Endometrial microvascular endothelial cells (primary cell): ENCODE results near the gene ENTPD8. TPM values are rescaled to one million over a fixed set of nuclear protein-coding genes. Genes with fewer than 3 reads are reported as not detected.

Source experiments
- in situ Hi-C: cut with HindIII; loops from 2 replicates; pipeline ENCODE4 v1.10.0; 2017; ENCODE audit warnings: low sequenced_read_pairs, low pct_unique_long_range_greater_than_20kb; ENCODE audit errors: inconsistent ontology term
- total RNA-seq: library from RNA; depleted of rRNA; stranded (reverse); fragments of >200 nt; gene quantifications from one replicate; pipeline ENCODE4 v1.2.3, GENCODE V29; 2015; ENCODE audit errors: inconsistent ontology term

ENTPD8 gene
- total RNA-seq, 1 donor from 2014 or later: not detected

DNA sequence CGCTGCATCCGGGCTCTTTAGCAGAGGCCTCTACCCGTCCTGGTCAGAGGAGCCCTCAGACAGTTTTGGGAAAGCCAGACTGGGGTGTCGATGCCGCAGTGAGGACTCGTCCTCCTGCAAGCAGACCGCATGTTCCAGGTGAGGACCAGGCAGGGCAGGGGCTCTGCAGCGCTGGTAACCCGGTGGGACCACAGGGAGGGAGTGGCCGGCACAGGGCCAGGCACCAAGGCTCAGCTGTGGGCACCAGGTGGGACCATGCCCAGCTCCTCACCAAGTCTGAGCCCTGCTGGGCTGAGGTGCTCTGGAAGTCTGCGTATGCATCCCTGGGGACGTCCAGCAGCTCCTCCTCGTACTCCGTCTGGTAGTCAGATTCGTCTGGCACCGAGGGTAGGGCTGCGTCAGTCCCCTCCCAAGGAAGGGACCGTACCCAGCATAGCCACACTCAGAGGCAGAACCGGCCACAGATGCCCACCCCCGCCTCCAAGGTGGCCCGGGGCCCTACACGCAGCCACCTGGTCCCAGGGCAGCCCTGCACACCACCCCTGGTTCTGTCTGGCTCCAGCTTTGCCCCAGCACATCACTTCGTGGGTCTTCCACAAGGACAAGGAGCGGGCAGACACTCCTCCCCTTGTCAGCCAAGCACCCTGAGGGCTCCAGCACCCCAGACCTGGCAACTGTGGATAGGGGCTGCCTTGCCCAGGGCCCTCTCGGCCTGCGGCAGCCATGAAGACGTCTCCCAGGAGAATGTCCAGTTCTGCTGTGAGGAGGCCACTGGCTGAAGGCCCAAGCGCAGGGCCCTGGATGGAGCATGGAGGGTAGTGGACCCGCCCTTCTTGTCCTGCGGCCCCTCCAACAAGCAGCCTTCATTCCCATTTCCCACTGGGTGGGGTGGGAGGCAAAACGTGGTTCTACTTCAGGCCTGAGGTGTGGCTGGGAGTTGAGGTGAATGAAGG, 19.5 kb upstream of the ENTPD8 start:
- in situ Hi-C loops: no loop called here

DNA sequence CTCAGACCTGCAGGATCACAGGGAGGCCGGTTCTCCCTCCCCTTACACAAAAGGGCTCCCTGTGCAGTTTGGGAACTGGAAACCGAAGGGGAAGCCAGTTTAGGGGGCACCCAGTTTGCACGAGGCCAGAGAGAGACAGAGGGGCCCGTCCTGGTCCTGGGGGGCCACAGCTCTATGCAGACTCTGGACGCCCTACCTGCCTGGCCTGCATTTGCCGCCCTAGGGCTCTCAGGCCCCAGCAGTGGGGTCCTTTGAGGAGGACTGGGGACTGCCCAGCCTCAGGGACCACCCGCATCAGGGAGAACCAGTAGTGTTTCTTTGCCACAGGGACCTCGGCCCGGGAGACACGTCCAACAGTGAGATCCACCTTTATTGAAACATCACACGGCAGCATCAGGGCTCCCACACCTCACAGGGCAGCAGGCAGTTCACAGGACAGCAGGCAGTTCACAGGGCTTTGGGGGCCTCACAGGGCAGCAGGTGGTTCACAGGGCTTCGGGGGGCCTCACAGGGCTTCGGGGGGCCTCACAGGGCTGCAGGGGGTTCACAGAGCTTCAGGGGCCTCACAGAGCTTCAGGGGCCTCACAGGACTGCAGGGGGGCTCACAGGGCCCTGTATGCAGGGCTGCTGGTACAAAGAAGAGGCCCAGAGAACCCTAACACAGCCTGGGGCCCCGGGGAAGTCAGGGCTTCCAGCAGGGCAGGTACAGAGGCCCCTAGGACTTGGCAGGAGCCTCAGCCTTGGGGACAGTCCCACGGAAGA, 18.6 kb upstream of the ENTPD8 start:
- in situ Hi-C loops: no loop called here

DNA sequence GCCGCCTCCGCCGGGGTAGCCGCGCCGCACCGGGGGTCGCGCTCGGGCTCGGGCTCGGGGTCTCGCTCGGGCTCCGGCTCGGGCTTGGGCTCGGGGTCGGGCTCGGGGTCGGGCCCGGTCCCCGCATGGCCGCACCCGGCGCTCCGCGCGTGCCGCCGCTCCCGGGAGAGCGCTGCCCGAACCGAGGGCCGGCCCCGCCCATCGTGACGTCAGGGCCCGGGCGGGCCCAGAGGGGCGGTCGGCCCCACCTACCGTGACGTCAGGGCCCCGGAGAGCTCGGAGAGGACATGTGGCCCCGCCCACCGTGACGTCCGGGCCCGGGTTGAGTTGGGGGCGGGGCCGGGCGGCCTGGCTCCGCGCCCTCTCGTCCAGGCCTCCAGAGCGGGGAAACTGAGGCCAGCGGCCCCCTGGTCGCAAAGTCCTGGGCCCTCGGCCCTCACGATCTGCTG, 18.0 kb upstream of the ENTPD8 start, which contains the start of gene NSMF:
TSS of gene NSMF (minus strand) at position 183 of the 449 bp plus-strand sequence. CDS start 232 bp downstream, outside the sequence.
- in situ Hi-C loops: no loop called here

DNA sequence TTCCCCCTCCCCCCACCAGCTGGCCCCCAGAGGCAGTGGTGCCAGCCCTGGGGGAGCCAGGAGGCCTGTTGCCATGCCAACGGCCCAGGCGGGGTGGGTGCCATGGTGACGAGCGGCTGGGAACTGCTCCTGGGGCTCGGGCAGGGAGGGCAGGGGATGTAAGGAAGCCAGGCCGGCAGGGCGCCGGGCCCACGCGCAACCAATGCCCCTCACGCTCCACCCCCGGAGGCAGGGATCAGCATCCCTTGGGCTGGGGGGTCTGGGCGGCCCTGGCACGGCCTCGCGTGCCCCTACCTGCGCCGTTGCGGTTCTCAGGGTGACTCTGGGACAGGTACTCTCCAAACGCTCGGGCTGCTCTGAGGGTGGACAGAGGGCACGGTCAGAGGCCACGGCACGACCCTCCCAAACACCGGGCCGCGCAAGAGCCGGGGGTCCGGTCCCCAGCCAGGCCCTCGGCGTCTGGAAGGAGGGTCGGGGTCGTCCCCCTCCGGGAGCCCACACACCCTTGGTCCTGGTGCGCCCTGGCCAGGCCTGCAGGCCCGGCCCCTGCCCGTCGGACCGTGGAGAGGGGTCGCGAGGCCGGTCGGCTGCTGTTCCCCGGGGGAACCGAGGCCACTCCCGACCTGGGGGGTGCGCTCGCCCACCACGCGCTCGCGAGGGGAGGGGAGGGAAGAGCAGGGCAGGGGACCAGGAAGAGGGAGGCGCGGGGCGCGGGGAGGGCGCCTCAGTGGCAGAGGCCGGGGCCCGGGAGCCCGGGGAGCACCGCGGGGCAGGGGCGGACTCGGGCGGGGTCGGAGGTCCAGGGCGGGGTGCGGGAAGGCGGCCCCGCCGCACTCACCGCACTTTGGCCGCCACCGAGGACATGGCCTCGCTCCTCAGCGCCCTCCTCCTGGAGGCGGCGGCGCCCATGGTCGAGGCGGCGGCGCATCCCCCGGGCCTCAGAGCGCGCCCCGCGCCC, 17.3 kb upstream of the ENTPD8 start:
- in situ Hi-C loops: no loop called here

DNA sequence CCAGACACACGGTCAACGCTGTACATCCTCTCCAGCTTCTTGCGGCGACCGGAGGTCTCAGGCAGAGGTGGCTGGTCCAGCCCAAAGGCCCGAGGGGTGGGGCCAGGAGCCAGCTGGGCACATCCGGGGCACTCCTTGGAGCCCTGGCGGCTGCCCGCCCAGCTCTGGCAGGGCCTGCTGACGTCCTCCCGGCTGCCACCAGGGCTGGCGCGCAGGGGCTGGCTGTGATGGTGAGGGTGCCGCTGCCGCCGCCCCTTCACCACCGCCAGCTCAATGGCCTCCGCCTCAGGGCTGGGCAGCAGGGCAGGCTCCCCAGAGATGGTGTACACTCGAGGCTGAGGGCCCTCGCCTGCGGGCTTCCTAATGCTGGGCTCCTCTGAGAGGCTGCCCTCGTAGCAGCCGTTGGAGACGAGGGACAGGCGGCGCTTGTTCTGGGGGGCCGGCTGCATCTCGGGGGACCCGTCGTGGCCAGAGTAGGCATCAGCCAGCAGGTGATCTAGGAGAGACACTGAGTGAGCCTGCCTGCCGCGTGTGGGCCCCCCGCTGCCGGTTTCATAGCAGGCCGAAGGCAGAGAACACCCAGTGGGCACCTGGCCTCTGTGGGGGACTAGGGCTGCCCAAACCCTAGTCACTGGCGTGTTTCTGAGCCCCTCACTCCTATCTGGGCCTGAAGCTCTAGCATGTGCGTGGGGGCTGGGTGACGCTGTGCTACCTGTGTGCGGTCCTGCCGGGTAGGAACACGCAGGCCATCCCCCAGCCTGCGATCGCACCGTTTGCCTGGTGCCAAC, 16.4 kb upstream of the ENTPD8 start:
- in situ Hi-C loops: no loop called here

DNA sequence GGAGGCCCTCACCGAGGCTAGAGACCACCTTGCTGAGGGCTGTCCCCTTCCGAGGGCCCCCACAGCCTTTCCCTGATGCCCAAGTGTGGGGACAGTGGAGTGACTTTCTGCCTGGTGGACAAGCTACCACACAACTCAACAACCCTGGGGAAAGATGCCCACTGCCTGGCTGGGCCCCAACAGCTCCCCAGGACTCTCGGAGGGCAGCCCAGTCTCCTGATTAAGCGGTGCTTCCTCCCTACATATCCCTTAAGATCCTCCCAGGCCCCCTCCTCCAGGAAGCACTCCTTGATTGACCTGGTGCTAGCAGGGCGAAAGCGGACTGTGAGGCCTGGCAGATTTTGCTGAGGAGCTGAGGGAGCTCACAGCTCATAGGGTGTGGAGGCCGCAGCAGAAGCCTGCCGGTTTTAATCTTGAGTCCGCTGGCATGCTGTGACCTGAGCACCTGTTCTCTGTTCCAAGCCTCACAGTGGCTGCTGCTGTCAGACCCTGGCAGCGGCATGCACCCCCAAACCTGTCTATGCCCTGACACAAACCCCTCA, 15.8 kb upstream of the ENTPD8 start:
- in situ Hi-C loops: no loop called here

DNA sequence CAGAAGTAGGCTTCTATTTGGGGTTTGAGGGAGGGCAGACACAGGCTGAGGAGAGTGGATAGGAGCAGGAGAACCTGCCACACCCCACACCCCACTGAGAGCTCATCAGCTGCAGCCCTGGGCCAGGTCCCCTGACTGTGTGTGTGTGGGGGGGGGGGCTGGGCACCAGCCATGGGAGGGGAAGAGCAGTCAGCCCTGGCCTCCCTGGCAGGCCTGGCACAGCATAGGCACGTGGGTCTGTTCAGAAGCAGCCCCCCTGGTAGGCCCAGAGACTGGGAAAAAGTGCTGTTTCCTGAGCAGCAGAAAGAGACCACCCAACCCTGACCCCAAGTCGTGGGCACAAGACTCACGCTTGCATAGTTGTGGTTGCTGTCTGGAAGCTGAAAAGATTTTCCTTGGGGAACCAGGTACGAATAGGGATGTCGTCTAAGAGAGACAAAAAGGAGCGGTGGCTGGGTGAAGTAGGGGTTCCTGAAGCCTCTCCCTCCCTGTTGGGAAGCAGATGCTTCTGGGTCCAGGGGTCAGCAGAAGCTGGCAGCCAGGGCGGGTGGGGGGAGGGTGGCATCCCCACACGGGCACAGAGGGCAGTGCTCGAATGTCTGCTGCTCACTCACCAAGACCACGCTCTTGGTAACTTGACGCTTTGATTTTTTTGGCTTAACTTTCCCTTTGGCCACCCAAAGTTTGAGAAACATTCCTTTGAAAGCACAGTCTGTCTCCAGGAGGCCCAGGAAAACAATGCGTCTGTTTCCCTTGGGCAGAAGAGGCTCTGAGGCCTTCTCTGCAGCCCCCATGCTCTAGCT, 15.1 kb upstream of the ENTPD8 start:
- in situ Hi-C loops: no loop called here

DNA sequence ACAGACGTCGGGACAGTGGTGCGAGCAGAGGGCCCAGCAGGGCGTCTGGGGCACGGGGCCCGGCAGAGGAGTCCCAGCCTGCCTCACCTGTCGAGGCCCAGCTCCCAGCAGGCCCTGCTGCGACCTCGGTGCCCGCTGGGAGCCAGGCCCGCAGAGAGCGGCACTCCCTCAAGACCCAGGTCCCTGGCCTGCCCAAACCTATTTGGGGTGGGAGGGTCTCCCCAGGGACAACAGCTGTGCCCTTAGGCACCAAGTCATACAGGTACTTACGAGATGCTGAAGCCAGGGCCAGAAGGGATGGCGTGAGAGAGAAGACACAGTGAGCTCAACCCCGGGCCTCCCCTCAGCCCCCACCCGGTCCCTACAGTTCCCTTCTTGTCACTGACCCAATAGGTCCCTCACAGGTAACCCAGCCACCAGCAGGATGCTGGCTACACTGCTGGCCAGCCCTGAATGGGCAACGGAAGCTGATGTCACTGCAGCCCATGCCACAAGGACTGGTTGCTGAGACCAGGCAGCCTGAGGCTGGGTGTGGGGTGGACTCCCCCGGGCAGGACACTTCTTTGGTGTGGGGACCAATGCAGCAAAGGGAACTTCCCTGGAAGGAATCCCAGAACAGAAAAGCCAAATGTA, 14.3 kb upstream of the ENTPD8 start:
- in situ Hi-C loops: no loop called here

DNA sequence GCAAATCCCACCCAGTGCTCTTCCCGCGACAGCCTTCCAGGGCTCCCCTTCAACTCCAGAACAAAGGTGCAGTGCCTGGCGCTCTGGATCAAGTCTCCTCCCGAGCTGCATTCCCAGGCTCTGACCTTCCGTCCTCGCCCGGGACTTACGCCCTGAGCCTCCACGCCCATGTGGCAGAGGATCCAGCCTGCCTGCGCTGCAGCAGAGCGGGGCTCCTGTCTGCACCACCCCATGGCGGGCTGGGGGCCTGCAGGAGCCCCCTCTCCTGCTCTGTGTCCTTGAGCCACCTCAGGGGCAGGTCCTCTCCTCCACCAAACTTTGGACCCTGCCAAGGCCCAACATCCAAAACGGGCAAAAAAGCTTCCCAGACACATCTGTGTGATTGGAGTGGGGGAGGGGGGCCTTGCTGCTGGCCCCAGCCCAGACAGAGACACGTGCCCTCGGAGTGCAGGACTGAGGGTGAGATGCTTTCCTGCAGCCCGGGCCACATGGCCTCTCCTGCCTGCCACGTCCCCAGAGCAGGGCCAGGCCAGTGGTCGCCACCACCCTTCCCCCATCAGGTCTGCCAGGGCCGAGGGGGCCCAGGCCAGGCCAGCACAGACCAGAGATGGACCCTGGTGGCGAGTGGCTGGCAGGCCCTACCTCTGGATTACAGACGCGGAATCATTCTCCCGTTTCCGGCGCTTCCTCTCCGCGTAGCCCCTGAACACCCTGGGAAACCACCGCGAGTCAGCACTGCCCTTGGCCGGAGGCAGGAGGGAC, 13.6 kb upstream of the ENTPD8 start:
- in situ Hi-C loops: no loop called here

DNA sequence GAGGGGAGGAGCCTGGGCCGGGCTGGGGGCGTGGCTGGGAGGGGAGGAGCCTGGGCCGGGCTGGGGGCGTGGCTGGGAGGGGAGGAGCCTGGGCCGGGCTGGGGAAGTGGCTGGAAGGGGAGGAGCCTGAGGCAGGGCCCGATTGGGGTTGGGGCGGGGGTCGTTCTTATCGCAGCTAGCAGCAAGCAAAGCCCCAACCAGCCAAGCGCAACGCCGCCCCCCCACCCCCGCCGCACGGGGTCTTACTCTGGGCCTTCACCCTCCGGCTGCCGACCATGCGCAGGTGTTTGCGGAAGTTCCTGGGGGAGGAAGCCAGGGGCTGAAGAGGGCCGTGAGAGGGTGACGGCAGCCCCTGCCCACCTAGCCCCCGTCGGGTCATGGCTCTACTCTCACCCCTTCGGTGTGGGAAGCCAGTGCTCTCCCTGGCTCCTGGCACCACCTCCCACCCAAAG, 13.0 kb upstream of the ENTPD8 start:
- in situ Hi-C loops: no loop called here

DNA sequence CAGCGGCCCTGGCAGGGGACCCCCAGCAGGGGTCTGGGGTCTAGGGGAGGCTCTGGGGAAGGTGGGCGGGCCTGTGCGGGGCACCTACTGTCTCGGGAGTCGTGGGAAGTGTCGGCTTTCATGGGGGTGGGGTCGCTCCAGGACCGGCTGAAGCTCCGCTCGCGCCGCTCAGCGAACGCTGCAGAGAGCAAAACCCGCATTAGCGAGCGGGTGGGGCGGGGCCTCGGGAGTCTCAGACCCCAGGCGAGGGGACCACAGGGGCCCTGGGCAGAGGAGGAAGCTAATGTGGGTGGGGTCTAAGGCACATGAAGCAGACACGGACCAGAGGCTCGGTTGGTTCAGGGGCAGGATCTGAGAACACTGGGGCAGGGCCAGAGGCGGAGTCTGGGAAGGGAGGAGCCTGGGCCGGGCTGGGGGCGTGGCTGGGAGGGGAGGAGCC, 12.5 kb upstream of the ENTPD8 start:
- in situ Hi-C loops: no loop called here

DNA sequence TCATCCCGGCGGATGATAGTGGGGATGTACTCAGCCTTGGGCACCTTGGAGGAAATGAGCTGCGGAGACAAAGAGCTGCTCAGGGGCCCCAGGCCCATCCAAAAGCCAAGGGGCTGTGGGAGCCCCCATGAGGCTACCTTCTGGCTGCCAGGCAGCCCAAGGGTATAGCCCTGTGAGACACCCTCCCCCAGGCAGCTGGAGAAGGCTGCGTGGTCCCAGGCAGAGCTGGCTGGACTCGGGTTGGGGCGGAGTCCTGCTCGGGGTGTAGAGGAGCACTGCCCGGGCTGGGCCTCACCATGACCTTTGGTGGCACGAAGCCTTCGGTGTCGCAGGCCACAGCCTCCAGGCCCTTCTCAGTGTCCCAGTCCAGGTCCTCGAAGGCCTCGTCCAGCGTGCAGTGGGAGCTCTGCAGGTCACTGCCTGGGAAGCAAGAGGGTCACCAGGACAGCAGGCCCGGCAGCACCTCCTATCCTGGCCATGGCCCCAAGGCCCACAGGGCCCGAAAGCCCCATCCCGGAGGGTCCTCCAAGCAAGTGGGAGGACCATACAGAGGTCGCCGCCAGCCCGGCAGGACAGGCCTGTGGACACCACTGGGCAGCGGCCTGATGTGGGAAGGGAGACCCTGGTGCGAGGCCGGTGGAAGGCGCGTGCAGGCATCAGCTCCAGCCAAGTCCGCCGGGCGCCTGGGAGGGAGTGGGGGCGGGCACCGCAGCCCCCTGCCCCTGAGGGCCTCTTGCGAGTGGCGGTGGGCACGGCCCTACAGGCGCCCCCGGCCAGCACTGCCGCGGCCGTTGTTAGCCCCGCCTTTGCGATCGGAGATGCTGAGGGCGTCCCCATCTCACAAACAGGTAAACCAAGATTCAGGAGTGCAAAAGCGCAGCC, 11.8 kb upstream of the ENTPD8 start:
- in situ Hi-C loops: no loop called here

DNA sequence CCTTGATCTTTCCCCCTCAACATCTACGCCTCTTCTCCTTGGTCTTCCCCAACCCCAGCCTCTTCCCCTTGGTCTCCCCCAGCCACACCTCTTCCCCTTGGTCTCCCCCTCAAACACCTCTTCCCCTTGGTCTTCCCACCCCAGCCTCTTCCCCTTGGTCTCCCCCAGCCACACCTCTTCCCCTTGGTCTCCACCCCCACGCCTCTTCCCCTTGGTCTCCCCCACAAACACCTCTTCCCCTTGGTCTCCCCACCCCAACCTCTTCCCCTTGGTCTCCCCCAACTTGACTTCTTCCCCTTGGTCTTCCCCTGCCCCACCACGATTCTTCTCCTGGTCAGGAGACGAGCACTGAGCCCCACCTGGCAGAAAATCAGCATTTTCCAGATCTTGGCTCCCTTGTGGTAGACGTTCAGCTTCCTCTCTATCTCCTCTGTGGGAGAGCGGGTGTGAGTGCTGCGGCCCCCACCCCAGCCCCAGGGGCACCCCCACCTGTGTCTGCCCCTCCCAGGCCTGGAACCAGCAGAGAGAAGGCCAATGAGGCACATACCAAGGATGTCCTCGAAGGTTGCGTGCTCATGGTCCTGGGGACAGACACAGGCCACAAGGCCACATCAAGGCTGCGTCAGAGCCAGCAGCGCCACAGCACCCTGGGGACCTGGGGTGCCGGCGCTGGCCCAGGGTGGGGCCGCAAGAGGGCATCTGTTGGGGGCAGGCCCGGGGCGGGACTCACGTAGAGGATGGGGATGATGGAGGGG, 11.0 kb upstream of the ENTPD8 start:
- in situ Hi-C loops: no loop called here
